H9 (cell line): ENCODE measurements around the gene KCNIP4. TPM values are rescaled to one million over a fixed set of nuclear protein-coding genes. Genes with fewer than 3 reads are reported as not detected.

Source experiments
- DNase-seq: peaks from one replicate; pipeline ENCODE4 v3.0.0-alpha.2; 2017
- H2AFZ ChIP-seq: one replicate; pipeline ENCODE4 v1.6.1; 2013; ENCODE audit warnings: mild to moderate bottlenecking, low read length, control low read depth, moderate library complexity
- H2AK5ac ChIP-seq: 2 replicates; pipeline ENCODE4 v1.6.1; 2013; ENCODE audit warnings: low read length, control low read depth, mixed read lengths; ENCODE audit not compliant: insufficient read length
- H2BK120ac ChIP-seq: one replicate; pipeline ENCODE4 v1.6.1; 2013; ENCODE audit warnings: low read depth, mild to moderate bottlenecking, low read length, control low read depth, inconsistent platforms; ENCODE audit not compliant: poor library complexity, severe bottlenecking
- H2BK12ac ChIP-seq: 2 replicates; pipeline ENCODE4 v1.6.1; 2013; ENCODE audit warnings: low read length, control low read depth, mixed read lengths, low read depth; ENCODE audit not compliant: insufficient read length
- H2BK15ac ChIP-seq: 2 replicates; pipeline ENCODE4 v1.6.1; 2013; ENCODE audit warnings: low read depth, low read length, control low read depth
- H2BK20ac ChIP-seq: one replicate; pipeline ENCODE4 v1.6.1; 2013; ENCODE audit warnings: low read depth, mild to moderate bottlenecking, low read length, control low read depth, inconsistent platforms; ENCODE audit not compliant: poor library complexity, severe bottlenecking
- H2BK5ac ChIP-seq: 2 replicates; pipeline ENCODE4 v1.6.1; 2013; ENCODE audit warnings: low read length, control low read depth, mixed read lengths; ENCODE audit not compliant: insufficient read length
- H3K14ac ChIP-seq: 2 replicates; pipeline ENCODE4 v1.6.1; 2013; ENCODE audit warnings: low read length, control low read depth; ENCODE audit not compliant: insufficient read depth
- H3K18ac ChIP-seq: 2 replicates; pipeline ENCODE4 v1.6.1; 2013; ENCODE audit warnings: low read depth, mild to moderate bottlenecking, mixed read lengths, low read length, control low read depth; ENCODE audit not compliant: insufficient read length
- H3K23ac ChIP-seq: 2 replicates; pipeline ENCODE4 v1.6.1; 2013; ENCODE audit warnings: low read length, control low read depth, mixed read lengths, low read depth; ENCODE audit not compliant: insufficient read length
- H3K23me2 ChIP-seq: 2 replicates; pipeline ENCODE4 v1.6.1; 2013; ENCODE audit warnings: low read depth, mild to moderate bottlenecking, mixed read lengths, low read length, control low read depth; ENCODE audit not compliant: insufficient read length, poor library complexity, severe bottlenecking
- H3K27ac ChIP-seq: 2 replicates; pipeline ENCODE4 v1.5.1; 2013; ENCODE audit warnings: low read length, control low read depth, mixed read lengths, low read depth; ENCODE audit not compliant: insufficient read length
- H3K27me3 ChIP-seq: 2 replicates; pipeline ENCODE4 v1.6.1; 2013; ENCODE audit warnings: low read length, control low read depth, inconsistent platforms; ENCODE audit not compliant: insufficient read depth
- H3K4ac ChIP-seq: 2 replicates; pipeline ENCODE4 v1.6.1; 2013; ENCODE audit warnings: low read depth, mild to moderate bottlenecking, control low read depth, inconsistent platforms, low read length, moderate library complexity
- H3K4me1 ChIP-seq: 2 replicates; pipeline ENCODE4 v1.6.1; 2013; ENCODE audit warnings: low read length, control low read depth, inconsistent platforms; ENCODE audit not compliant: insufficient read depth
- H3K4me2 ChIP-seq: 2 replicates; pipeline ENCODE4 v1.6.1; 2013; ENCODE audit warnings: low read length, control low read depth, mixed read lengths; ENCODE audit not compliant: insufficient read length, insufficient read depth
- H3K56ac ChIP-seq: 2 replicates; pipeline ENCODE4 v1.6.1; 2013; ENCODE audit warnings: low read depth, mild to moderate bottlenecking, mixed read lengths, low read length, control low read depth; ENCODE audit not compliant: insufficient read length
- H3K79me1 ChIP-seq: 2 replicates; pipeline ENCODE4 v1.6.1; 2013; ENCODE audit warnings: low read depth, mild to moderate bottlenecking, moderate library complexity, low read length, control low read depth, inconsistent platforms; ENCODE audit not compliant: insufficient read depth, poor library complexity, severe bottlenecking
- H3K79me2 ChIP-seq: 2 replicates; pipeline ENCODE4 v1.6.1; 2013; ENCODE audit warnings: low read length, control low read depth, inconsistent platforms; ENCODE audit not compliant: insufficient read depth
- H3K9ac ChIP-seq: 2 replicates; pipeline ENCODE4 v1.6.1; 2013; ENCODE audit warnings: low read length, control low read depth, mixed read lengths; ENCODE audit not compliant: insufficient read length; ENCODE audit errors: extremely low read depth
- H3K9me3 ChIP-seq: one replicate; pipeline ENCODE4 v1.6.1; 2013; ENCODE audit warnings: low read depth, low read length, inconsistent platforms; ENCODE audit not compliant: control insufficient read depth
- H3T11ph ChIP-seq: one replicate; pipeline ENCODE4 v1.6.1; 2013; ENCODE audit warnings: mild to moderate bottlenecking, low read length, control low read depth, inconsistent platforms
- H4K20me1 ChIP-seq: one replicate; pipeline ENCODE4 v1.6.1; 2013; ENCODE audit not compliant: control insufficient read depth, insufficient read length, insufficient read depth
- H4K5ac ChIP-seq: 2 replicates; pipeline ENCODE4 v1.6.1; 2013; ENCODE audit warnings: low read depth, mild to moderate bottlenecking, mixed read lengths, low read length, control low read depth; ENCODE audit not compliant: insufficient read length
- H4K8ac ChIP-seq: replicated peaks from 2 replicates; pipeline ENCODE4 v1.6.1; 2013; ENCODE audit warnings: low read length, control low read depth, mixed read lengths, low read depth; ENCODE audit not compliant: insufficient read length
- H4K91ac ChIP-seq: 2 replicates; pipeline ENCODE4 v1.6.1; 2013; ENCODE audit warnings: low read depth, mild to moderate bottlenecking, moderate library complexity, mixed read lengths, low read length, control low read depth; ENCODE audit not compliant: insufficient read length
- H3K27ac Mint-ChIP-seq, 3 experiments: 2 replicates in 2 of 3; 3 replicates in 1 of 3; pipeline ENCODE4 v1.8.0; 2020 to 2021; ENCODE audit warnings: mixed read lengths in 3 of 3, mild to moderate bottlenecking in 1 of 3, moderate library complexity in 1 of 3
- H3K27me3 Mint-ChIP-seq: 2 replicates; pipeline ENCODE4 v1.8.0; 2021; ENCODE audit warnings: low read depth, mild to moderate bottlenecking, moderate library complexity, mixed read lengths
- H3K36me3 Mint-ChIP-seq, 3 experiments: 2 replicates in 2 of 3; 3 replicates in 1 of 3; pipeline ENCODE4 v1.8.0; 2020 to 2021; ENCODE audit warnings: low read depth in 3 of 3, mixed read lengths in 3 of 3; ENCODE audit not compliant: insufficient read depth in 1 of 3
- H3K4me1 Mint-ChIP-seq, 2 experiments: 2 replicates each; pipeline ENCODE4 v1.8.0; 2020; ENCODE audit warnings: mixed read lengths in 2 of 2
- H3K4me3 Mint-ChIP-seq, 2 experiments: 2 replicates in 1 of 2; 3 replicates in 1 of 2; pipeline ENCODE4 v1.8.0; 2020 to 2021; ENCODE audit warnings: mild to moderate bottlenecking in 2 of 2, mixed read lengths in 2 of 2, moderate library complexity in 1 of 2
- H3K9me3 Mint-ChIP-seq, 2 experiments: 2 replicates in 1 of 2; 3 replicates in 1 of 2; pipeline ENCODE4 v1.8.0; 2020; ENCODE audit warnings: mild to moderate bottlenecking in 2 of 2, mixed read lengths in 2 of 2, moderate library complexity in 1 of 2
- WGBS: extraction: QIAGEN DNeasy Blood & Tissue Kit; methylation state at CpG from one replicate; pipeline ENCODE4 v1.1.7; 2013; ENCODE audit warnings: missing lambda C conversion rate, low lambda C conversion rate, mixed read lengths; ENCODE audit not compliant: insufficient read length; ENCODE audit errors: extremely low coverage; 5-methylcytosine and 5-hydroxymethylcytosine counted together
- total RNA-seq: library from RNA; stranded (reverse); gene quantifications from 2 replicates; pipeline ENCODE4 v1.2.1, GENCODE V29; 2021
- TF ChIP-seq, protein P1 (sequence below): fragments of 200-600 bp; sonication (generic); conservative IDR thresholded peaks from 3 replicates; pipeline ENCODE4 v1.8.0; 2021; ENCODE audit warnings: antibody characterized with exemption, mild to moderate bottlenecking

The KCNIP4 gene
- total RNA-seq, 1 experiment from 2014 or later: not detected

DNA sequence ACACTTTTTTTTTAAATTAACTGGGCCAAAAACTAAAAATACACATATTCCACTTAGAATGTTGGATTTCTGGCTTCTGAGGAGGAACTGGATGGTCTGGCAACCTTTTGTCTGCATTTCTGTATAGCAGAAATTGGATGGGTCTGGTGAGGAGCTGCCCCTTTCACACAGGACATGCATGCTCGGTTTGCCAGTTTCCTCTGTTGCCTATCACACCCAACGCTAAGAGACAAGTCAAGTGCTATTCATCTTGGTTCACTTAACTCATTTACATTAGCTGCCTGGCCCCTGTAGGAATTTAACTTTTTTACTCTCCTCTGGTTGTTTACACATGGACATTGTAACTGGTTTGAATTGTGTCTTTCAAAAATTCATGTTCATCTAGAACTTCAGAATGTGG, 1052.6 kb downstream of the KCNIP4 start:
- Histone ChIP-seq H4K5ac (no peak overlapping the region), H3K9ac (no peak overlapping the region), H4K91ac (no peak overlapping the region), H3K4me1 (no peaks in the 10 kb centered on the region), H3K23ac (no peak overlapping the region), H3K14ac (no peak overlapping the region), H2AFZ (no peak overlapping the region), H2AK5ac (no peak overlapping the region), H2BK5ac (no peak overlapping the region), H2BK20ac (no peak overlapping the region), H3K4ac (no peak overlapping the region), H3K18ac (no peak overlapping the region), H3T11ph (no peak overlapping the region), H2BK15ac (no peak overlapping the region), H3K79me2 (no peaks in the 10 kb centered on the region), H3K4me2 (no peak overlapping the region), H3K79me1 (no peaks in the 10 kb centered on the region), H2BK12ac (no peak overlapping the region), H3K56ac (no peak overlapping the region), H4K8ac (no peak overlapping the region), H2BK120ac (no peak overlapping the region), H3K27me3 (no peaks in the 10 kb centered on the region), H4K20me1 (no peaks in the 10 kb centered on the region), H3K23me2 (no peaks in the 10 kb centered on the region), H3K9me3 (no peaks in the 10 kb centered on the region), H3K27ac (no peak overlapping the region)
- no peaks in the 10 kb centered on the region; a peak in 1 of 5 replicates for H3K9me3 Mint-ChIP-seq
- no peaks in the 10 kb centered on the region for H3K4me1 Mint-ChIP-seq
- no peak overlapping the region for H3K27ac Mint-ChIP-seq
- TF ChIP-seq, protein P1, sequence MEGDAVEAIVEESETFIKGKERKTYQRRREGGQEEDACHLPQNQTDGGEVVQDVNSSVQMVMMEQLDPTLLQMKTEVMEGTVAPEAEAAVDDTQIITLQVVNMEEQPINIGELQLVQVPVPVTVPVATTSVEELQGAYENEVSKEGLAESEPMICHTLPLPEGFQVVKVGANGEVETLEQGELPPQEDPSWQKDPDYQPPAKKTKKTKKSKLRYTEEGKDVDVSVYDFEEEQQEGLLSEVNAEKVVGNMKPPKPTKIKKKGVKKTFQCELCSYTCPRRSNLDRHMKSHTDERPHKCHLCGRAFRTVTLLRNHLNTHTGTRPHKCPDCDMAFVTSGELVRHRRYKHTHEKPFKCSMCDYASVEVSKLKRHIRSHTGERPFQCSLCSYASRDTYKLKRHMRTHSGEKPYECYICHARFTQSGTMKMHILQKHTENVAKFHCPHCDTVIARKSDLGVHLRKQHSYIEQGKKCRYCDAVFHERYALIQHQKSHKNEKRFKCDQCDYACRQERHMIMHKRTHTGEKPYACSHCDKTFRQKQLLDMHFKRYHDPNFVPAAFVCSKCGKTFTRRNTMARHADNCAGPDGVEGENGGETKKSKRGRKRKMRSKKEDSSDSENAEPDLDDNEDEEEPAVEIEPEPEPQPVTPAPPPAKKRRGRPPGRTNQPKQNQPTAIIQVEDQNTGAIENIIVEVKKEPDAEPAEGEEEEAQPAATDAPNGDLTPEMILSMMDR: no peak
- no peak overlapping the region for H3K4me3 Mint-ChIP-seq
- WGBS: no CpG with 5 or more reads among the region's 2 CpGs
- H3K27me3 Mint-ChIP-seq: no peaks in the 10 kb centered on the region
- no peak for DNase-seq
- no peaks in the 10 kb centered on the region for H3K36me3 Mint-ChIP-seq
